ENCODE results near the gene BCL2L1.

DNA sequence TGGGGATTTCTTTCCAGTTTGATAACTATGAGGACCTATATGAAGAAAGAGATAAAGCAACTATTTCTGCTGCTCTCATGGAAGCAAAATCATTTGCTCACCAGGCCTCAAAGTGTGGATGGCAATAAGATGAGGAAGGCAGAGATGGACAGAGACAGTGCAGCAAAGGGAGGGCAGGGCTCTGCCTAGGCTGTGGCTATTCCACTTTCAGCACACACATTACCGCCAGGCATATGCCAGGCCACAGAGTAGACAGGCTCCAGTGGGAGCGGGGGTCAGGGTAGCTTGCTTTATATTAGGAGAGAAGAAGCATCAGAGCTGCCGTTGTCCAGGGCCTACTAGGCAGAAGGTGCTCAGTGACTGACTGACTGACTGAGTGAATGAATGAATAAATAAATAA lies 40.9 kb downstream of the BCL2L1 start:
- TF ChIP-seq CTCF (IDR thresholded peaks at IDR 0.05; ENCODE audit: low read depth, low read length) (no peak), EZH2phosphoT487 (IDR thresholded peaks at IDR 0.05; ENCODE audit: low read depth) (no peak)

Measured in OCI-LY3 (cell line).